GM12873 (cell line): ENCODE measurements around the gene ZNF587.
A peak's percentile ranks its signal among the peaks of the same experiment; 100 is the strongest.

Source experiments
- TF ChIP-seq, protein P1 (sequence below): IDR thresholded peaks from 2 replicates; pipeline ENCODE4 v1.5.1; 2012; ENCODE audit warnings: low read depth, mild to moderate bottlenecking, moderate library complexity, low read length, control low read depth; ENCODE audit not compliant: insufficient read depth; ENCODE audit errors: missing control alignments

ZNF587 gene

DNA sequence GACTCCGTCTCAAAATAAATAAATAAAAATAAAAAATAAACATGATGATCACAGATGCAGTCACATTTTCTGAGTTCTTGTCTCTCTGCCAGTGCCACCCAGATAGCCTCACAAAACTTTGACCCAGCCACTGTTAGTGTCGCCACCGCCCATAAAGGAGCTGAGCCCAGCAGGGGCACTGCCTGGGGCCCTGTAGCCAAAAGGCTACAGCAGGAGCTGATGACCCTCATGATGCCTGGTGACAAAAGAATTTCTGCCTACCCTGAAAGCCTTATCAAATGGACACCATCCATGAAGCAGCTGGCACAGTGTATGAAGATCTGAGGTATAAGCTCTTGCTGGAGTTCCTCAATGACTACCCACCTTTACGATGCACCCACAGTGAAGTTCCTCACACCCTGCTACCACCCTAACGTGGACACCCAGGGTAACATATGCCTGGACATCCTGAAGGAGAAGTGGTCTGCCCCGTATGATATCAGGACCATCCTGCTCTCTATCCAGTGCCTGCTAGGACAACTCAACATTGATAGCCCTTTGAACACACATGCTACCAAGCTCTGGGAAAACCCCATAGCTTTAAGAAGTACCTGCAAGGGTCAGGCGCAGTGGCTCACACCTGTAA is 18.3 kb downstream of the ZNF587 start:
- TF ChIP-seq, protein P1, sequence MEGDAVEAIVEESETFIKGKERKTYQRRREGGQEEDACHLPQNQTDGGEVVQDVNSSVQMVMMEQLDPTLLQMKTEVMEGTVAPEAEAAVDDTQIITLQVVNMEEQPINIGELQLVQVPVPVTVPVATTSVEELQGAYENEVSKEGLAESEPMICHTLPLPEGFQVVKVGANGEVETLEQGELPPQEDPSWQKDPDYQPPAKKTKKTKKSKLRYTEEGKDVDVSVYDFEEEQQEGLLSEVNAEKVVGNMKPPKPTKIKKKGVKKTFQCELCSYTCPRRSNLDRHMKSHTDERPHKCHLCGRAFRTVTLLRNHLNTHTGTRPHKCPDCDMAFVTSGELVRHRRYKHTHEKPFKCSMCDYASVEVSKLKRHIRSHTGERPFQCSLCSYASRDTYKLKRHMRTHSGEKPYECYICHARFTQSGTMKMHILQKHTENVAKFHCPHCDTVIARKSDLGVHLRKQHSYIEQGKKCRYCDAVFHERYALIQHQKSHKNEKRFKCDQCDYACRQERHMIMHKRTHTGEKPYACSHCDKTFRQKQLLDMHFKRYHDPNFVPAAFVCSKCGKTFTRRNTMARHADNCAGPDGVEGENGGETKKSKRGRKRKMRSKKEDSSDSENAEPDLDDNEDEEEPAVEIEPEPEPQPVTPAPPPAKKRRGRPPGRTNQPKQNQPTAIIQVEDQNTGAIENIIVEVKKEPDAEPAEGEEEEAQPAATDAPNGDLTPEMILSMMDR = no peak

DNA sequence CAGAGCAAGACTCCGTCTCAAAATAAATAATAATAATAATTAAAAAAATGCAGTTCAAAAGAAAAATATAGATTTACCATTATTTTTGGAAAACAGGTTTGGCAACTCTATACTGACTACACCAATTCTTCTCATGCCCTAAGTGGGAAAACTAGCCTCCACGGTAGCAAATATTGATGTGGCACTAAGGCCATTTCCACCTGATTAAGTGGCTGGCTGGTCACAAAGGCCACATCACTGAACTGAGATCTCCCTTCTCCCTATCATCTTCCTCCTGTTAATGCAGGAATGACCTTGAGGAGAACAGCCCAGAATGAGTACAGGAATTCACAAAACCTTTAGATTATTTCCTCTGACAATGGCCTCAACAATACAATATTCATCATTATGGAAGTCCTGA is 20.6 kb downstream of the ZNF587 start:
- TF ChIP-seq, protein P1 = no peak

DNA sequence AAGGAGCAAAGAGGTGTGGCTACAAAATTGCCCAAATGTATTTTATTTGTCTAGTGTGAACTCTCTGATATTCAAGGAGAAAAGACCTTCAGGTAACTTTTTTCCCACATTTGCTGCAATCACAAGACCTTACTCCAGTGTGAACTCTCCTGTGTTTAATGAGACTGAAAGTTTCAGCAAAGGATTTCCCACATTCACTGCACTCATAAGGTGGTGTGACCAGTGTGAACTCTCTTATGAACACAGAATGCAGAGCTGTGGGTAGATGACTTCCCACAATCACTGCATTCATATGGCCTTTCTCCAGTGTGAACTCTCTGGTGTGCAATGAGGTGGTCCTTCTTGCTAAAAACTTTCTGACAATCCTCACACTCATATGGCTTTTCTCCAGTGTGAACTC is 22.8 kb downstream of the ZNF587 start:
- TF ChIP-seq, protein P1 = no peak

DNA sequence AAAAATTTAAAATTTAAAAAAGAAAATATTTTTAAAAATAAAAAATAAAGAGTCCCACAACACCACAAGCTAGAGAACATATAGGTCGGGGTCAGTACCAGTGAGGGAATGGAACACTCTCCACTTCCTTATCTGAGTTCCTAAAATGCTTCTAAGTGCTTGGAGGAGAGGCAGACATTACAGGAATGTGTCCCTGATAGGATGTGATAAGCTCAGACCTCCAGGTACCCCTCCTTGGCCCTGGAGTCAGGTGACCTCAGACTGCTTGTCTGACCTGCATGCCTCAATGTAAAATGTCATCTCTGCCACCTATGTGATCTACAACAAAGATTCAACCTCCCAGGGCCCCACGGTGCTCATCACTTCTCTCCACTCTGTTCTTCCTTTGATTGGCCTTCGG is 36.4 kb downstream of the ZNF587 start:
- TF ChIP-seq, protein P1 = no peak

DNA sequence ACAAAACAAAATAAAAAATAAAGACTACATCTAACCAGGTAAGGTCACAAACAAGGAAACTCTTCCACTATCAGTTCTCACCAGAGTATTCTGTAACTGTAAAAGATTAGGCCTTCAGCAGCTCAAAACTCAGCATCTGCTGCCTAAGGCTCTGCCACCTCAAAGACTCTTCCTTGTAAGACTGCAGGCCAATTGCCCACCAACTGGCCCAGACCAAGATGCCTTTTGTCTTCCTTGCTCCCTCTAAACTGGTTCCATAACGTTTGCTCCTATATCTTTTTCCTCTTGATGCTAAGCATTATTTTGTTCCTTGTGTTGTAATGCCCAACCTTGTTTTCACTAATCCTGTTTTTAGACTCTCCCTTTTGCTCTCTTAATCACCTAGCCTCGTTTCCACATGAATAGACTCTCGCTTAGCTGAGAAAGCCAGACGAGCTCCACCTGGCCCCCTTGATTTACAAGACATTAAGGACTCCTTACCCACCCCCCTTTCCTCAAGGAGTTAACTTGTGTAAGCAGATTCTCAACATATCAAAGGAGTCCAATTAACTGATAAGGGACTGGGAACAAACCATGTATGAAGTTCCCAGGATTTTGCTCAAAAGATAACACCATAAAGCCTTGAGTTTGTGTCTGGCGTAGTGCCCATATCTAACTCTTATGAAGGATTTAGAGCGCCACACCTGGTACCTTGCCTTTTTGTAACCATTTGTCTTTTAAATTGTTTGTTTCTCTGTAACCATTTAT is 37.7 kb downstream of the ZNF587 start:
- TF ChIP-seq, protein P1 = no peak

DNA sequence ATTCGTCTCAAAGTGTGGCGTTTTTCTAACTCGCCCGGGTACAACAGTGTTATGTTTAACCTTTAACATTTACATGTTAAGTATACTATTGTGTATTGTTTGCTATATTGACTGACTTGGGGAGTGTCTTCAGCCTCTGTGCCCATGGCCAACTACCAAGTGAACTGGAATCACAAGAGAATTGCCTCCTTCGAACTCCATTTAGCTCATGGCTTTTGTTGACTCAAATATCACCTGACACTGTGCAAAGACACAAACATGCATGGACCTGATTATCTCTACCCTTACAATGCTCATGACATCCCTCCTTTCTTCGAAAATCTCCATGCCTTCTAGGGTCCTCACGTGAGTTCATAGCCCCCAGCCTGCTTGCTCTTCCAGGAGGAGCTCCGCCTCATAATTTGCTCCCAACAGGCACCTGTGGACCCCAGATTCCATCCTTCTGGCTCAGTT is 38.5 kb downstream of the ZNF587 start:
- TF ChIP-seq, protein P1 = no peak

DNA sequence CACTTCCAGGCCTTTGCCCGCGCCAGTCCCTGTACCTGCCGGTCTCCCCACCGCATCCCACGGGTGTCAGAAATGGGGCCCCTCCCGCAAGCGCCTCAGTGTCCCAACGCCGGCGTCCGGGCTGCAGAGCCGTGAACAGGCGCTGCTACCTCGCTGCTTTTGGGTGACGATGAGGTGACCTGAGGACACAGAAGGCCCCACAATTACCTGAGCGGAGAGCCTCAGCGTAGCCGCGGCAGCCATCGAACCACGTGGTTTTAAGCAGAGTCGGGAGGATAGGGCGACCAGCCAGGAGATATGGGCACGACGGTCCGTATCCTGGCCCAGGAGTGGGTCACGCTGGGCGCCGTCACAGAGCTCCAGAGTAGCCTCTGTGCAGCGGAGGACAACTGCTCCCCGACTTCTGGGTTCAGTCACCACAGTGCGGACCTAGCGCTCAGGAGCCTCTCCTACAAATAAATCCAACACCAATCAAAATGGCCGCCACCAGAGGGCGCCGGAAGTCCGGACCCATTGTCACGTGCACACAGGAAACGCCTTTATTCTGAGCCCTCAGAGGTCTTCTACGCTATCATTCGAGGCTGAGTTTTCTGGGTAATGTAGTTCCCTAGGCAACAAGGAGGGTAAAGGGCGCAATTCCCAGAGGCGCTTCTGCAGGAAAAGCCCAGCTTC is 39.0 kb downstream of the ZNF587 start, which contains the start of gene ZNF814:
Gene ZNF814, minus strand, starts transcription at position 478 of the 672 bp plus-strand sequence. Its CDS starts 235 bp downstream, at position 243.
- TF ChIP-seq, protein P1 = peak; percentile 18
